GM23338 (cell line): Measurements from ENCODE around the gene BEST4. TPM values are rescaled to one million over a fixed set of nuclear protein-coding genes. Genes with fewer than 3 reads are reported as not detected.

Source experiments
- ATAC-seq: fragments of 200-7000 bp; cut with Tn5 transposase; 3 replicates; pipeline ENCODE4 v1.9.1; 2020
- DNase-seq: peaks from one replicate; pipeline ENCODE4 v3.0.0-alpha.2; 2015; ENCODE audit warnings: low spot score
- H2AFZ ChIP-seq: fragments of 200-600 bp; sonication (generic); 2 replicates; pipeline ENCODE4 v1.8.0; 2016; ENCODE audit warnings: antibody characterized with exemption, mild to moderate bottlenecking, moderate library complexity
- H3F3A ChIP-seq: fragments of 200-600 bp; sonication (generic); replicated peaks from 2 replicates; pipeline ENCODE4 v1.8.0; 2017; ENCODE audit warnings: antibody characterized with exemption, mixed run types, low read depth
- H3K27ac ChIP-seq: fragments of 200-600 bp; sonication (generic); 2 replicates; pipeline ENCODE4 v1.6.1; 2016; ENCODE audit warnings: low read depth
- H3K27me3 ChIP-seq: fragments of 200-600 bp; sonication (generic); 2 replicates; pipeline ENCODE4 v1.8.0; 2016; ENCODE audit warnings: mild to moderate bottlenecking, mixed run types, moderate library complexity; ENCODE audit not compliant: insufficient read depth
- H3K36me3 ChIP-seq: fragments of 200-600 bp; sonication (generic); 2 replicates; pipeline ENCODE4 v1.8.0; 2016; ENCODE audit warnings: mild to moderate bottlenecking; ENCODE audit not compliant: insufficient read depth
- H3K4me1 ChIP-seq: fragments of 200-600 bp; sonication (generic); 2 replicates; pipeline ENCODE4 v1.8.0; 2016; ENCODE audit warnings: mild to moderate bottlenecking, moderate library complexity; ENCODE audit not compliant: insufficient read depth
- H3K4me2 ChIP-seq: fragments of 200-600 bp; sonication (generic); 2 replicates; pipeline ENCODE4 v1.7.1; 2017; ENCODE audit warnings: mixed run types
- H3K4me3 ChIP-seq: fragments of 200-600 bp; sonication (generic); 2 replicates; pipeline ENCODE4 v1.6.1; 2016; ENCODE audit warnings: mixed run types
- H3K79me2 ChIP-seq: fragments of 200-600 bp; sonication (generic); replicated peaks from 2 replicates; pipeline ENCODE4 v1.8.0; 2017; ENCODE audit warnings: mild to moderate bottlenecking; ENCODE audit not compliant: insufficient read depth
- H3K9me2 ChIP-seq: fragments of 200-600 bp; sonication (generic); 2 replicates; pipeline ENCODE4 v1.8.0; 2017; ENCODE audit not compliant: insufficient read depth
- H4K20me1 ChIP-seq: fragments of 200-600 bp; sonication (generic); replicated peaks from 2 replicates; pipeline ENCODE4 v1.8.0; 2017; ENCODE audit warnings: mild to moderate bottlenecking; ENCODE audit not compliant: insufficient read depth
- H3K27ac Mint-ChIP-seq: 2 replicates; pipeline ENCODE4 v1.8.0; 2020; ENCODE audit warnings: inconsistent platforms, mild to moderate bottlenecking, moderate library complexity, mixed read lengths
- H3K27me3 Mint-ChIP-seq: 3 replicates; pipeline ENCODE4 v1.8.0; 2022; ENCODE audit warnings: low read depth, mild to moderate bottlenecking, moderate library complexity, mixed read lengths, inconsistent platforms; ENCODE audit not compliant: insufficient read depth, poor library complexity
- H3K36me3 Mint-ChIP-seq: 3 replicates; pipeline ENCODE4 v1.8.0; 2021; ENCODE audit warnings: low read depth, mild to moderate bottlenecking, inconsistent platforms, moderate library complexity, mixed read lengths
- H3K4me1 Mint-ChIP-seq: 3 replicates; pipeline ENCODE4 v1.8.0; 2020; ENCODE audit warnings: mild to moderate bottlenecking, inconsistent platforms, mixed read lengths
- H3K4me3 Mint-ChIP-seq: 3 replicates; pipeline ENCODE4 v1.8.0; 2021; ENCODE audit warnings: moderate library complexity, mild to moderate bottlenecking, inconsistent platforms, mixed read lengths
- H3K9me3 Mint-ChIP-seq: 3 replicates; pipeline ENCODE4 v1.8.0; 2020; ENCODE audit warnings: moderate library complexity, mild to moderate bottlenecking, inconsistent platforms, mixed read lengths
- CREB1 ChIP-seq: fragments of 250-450 bp; sonication (Bioruptor Pico); IDR thresholded peaks from 2 replicates; pipeline ENCODE4 v1.5.0; 2020; ENCODE audit warnings: low read depth, mild to moderate bottlenecking, moderate library complexity
- CTCF ChIP-seq, 2 experiments: fragments of 200-600 bp in 1 of 2; sonication (generic) in 1 of 2; conservative IDR thresholded peaks; 2 replicates each; pipeline versions ENCODE4 v1.5.1 to v1.6.1; 2016 to 2017; ENCODE audit warnings: antibody characterized with exemption in 2 of 2, low read depth in 2 of 2, mild to moderate bottlenecking in 2 of 2, moderate library complexity in 1 of 2
- ETS1 ChIP-seq: IDR thresholded peaks from 2 replicates; pipeline ENCODE4 v1.6.1; 2016; ENCODE audit warnings: antibody characterized with exemption
- EZH2 ChIP-seq: fragments of 200-600 bp; sonication (generic); IDR thresholded peaks from one replicate; pipeline ENCODE4 v1.8.0; 2017; ENCODE audit warnings: antibody characterized with exemption, mild to moderate bottlenecking, low read depth; ENCODE audit not compliant: unreplicated experiment
- EZH2phosphoT487 ChIP-seq: fragments of 200-600 bp; sonication (generic); IDR thresholded peaks from one replicate; pipeline ENCODE4 v1.8.1; 2018; ENCODE audit warnings: antibody characterized with exemption; ENCODE audit not compliant: unreplicated experiment
- JUNB ChIP-seq: IDR thresholded peaks from one replicate; pipeline ENCODE4 v1.6.1; 2016; ENCODE audit warnings: antibody characterized with exemption; ENCODE audit not compliant: unreplicated experiment
- NANOG ChIP-seq: IDR thresholded peaks from 2 replicates; pipeline ENCODE4 v1.6.1; 2016; ENCODE audit warnings: antibody characterized with exemption, borderline replicate concordance
- POLR2AphosphoS5 ChIP-seq: IDR thresholded peaks from 2 replicates; pipeline ENCODE4 v1.6.1; 2016; ENCODE audit warnings: antibody characterized with exemption, low read depth
- STAT1 ChIP-seq: IDR thresholded peaks from one replicate; pipeline ENCODE4 v1.6.1; 2016; ENCODE audit warnings: antibody characterized with exemption; ENCODE audit not compliant: unreplicated experiment
- ZNF114 ChIP-seq: fragments of 250-450 bp; sonication (Bioruptor Pico); IDR thresholded peaks from 2 replicates; pipeline ENCODE4 v1.5.0; 2020; ENCODE audit warnings: mild to moderate bottlenecking, moderate library complexity
- ZNF331 ChIP-seq: fragments of 250-450 bp; sonication (Bioruptor Pico); IDR thresholded peaks from 2 replicates; pipeline ENCODE4 v1.5.0; 2020; ENCODE audit warnings: low read depth, mild to moderate bottlenecking, moderate library complexity
- polyA plus RNA-seq: library from polyadenylated mRNA; unstranded; fragments of >200 nt; fragmentation: Nextera tagmentation; extraction: Ambion mirVana; gene quantifications from 2 replicates; pipeline ENCODE4 v1.2.1, GENCODE V29; 2016
- total RNA-seq: library from RNA; depleted of rRNA; stranded (reverse); fragments of >200 nt; shearing (Covaris generic); gene quantifications from 2 replicates; pipeline ENCODE4 v1.2.3, GENCODE V29; 2014
- TF ChIP-seq, protein P1 (sequence below): IDR thresholded peaks from one replicate; pipeline ENCODE4 v1.6.1; 2018; ENCODE audit warnings: antibody characterized with exemption; ENCODE audit not compliant: unreplicated experiment

The BEST4 gene
- total and polyA plus RNA-seq, 2 experiments from 2014 or later: 0.63 to 1.6 TPM

GRCh38 chr1:44801491-44802305 is 13.7 kb upstream of the BEST4 start (continued):
- TF ChIP-seq, protein P1, sequence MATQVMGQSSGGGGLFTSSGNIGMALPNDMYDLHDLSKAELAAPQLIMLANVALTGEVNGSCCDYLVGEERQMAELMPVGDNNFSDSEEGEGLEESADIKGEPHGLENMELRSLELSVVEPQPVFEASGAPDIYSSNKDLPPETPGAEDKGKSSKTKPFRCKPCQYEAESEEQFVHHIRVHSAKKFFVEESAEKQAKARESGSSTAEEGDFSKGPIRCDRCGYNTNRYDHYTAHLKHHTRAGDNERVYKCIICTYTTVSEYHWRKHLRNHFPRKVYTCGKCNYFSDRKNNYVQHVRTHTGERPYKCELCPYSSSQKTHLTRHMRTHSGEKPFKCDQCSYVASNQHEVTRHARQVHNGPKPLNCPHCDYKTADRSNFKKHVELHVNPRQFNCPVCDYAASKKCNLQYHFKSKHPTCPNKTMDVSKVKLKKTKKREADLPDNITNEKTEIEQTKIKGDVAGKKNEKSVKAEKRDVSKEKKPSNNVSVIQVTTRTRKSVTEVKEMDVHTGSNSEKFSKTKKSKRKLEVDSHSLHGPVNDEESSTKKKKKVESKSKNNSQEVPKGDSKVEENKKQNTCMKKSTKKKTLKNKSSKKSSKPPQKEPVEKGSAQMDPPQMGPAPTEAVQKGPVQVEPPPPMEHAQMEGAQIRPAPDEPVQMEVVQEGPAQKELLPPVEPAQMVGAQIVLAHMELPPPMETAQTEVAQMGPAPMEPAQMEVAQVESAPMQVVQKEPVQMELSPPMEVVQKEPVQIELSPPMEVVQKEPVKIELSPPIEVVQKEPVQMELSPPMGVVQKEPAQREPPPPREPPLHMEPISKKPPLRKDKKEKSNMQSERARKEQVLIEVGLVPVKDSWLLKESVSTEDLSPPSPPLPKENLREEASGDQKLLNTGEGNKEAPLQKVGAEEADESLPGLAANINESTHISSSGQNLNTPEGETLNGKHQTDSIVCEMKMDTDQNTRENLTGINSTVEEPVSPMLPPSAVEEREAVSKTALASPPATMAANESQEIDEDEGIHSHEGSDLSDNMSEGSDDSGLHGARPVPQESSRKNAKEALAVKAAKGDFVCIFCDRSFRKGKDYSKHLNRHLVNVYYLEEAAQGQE: no peak
- no peak for TF ChIP-seq ZNF114 (CRISPR knock-in tag)
- TF ChIP-seq STAT1: no peak
- TF ChIP-seq POLR2AphosphoS5: no peak

- peak; percentile 91 for ATAC-seq
- peak; percentile 99 for DNase-seq
- peak within 1 kb of the TSS; percentile 96 for H3K4me2 ChIP-seq
- peaks cover 12% of the 10 kb centered on the region for H3K4me1 Mint-ChIP-seq
- H3K36me3 Mint-ChIP-seq: peaks cover 25% of the 10 kb centered on the region
- peaks cover 19% of the 10 kb centered on the region for H3F3A ChIP-seq
- H3K9me2 ChIP-seq: no peaks in the 10 kb centered on the region
- H2AFZ ChIP-seq: peak within 1 kb of the TSS; percentile 80; the same call in 1 of the 2 replicates
- peak within 1 kb of the TSS; percentile 67 for H3K4me3 ChIP-seq
- H3K27ac Mint-ChIP-seq: peak within 1 kb of the TSS; percentile 100
- no peaks in the 10 kb centered on the region for H3K9me3 Mint-ChIP-seq
- no peaks in the 10 kb centered on the region for H4K20me1 ChIP-seq
- peak within 1 kb of the TSS; percentile 93 for H3K4me3 Mint-ChIP-seq
- peak within 1 kb of the TSS; percentile 97 for H3K27ac ChIP-seq
- no peaks in the 10 kb centered on the region for H3K27me3 ChIP-seq
- 0 out of 2 replicates have a peak, but pooled peaks cover 3% of the 10 kb centered on the region for H3K79me2 ChIP-seq
- H3K4me1 ChIP-seq: peaks cover 9% of the 10 kb centered on the region; the same call in 1 of the 2 replicates
- no peaks in the 10 kb centered on the region; the same call in 1 of the 2 replicates for H3K36me3 ChIP-seq
- H3K27me3 Mint-ChIP-seq: peaks cover 8% of the 10 kb centered on the region
- TF ChIP-seq JUNB: no peak
- TF ChIP-seq EZH2: no peak
- TF ChIP-seq NANOG: no peak
- TF ChIP-seq CTCF (conservative IDR thresholded peaks at IDR 0.05; ENCODE audit: low read depth in 2 of 2): peak; percentile 78 to 95
- no peak; the same call in 1 of the 2 replicates for TF ChIP-seq ETS1
- TF ChIP-seq, protein P1: no peak
- peak; percentile 38; the same call in 1 of the 2 replicates for TF ChIP-seq CREB1
- no peak for TF ChIP-seq STAT1
- TF ChIP-seq EZH2phosphoT487: no peak
- no peak for TF ChIP-seq ZNF114 (CRISPR knock-in tag)
- TF ChIP-seq POLR2AphosphoS5: peak; percentile 95
- no peak for TF ChIP-seq ZNF331 (CRISPR knock-in tag)
Observed at GRCh38 chr1:44799770-44800584, 12.0 kb upstream of the BEST4 start, which contains the start of gene PLK3. TSS of gene PLK3 (plus strand) at chr1:44800377. CDS start at chr1:44800464, 87 bp downstream.
